HG03135 (cell line): ENCODE data around the gene PRM3.

Source experiments
- ATAC-seq: cut with Tn5 transposase; IDR thresholded peaks from one replicate; pipeline ENCODE4 v1.9.1; 2021; ENCODE audit warnings: mild to moderate bottlenecking, moderate library complexity; ENCODE audit not compliant: unreplicated experiment

Gene PRM3

DNA sequence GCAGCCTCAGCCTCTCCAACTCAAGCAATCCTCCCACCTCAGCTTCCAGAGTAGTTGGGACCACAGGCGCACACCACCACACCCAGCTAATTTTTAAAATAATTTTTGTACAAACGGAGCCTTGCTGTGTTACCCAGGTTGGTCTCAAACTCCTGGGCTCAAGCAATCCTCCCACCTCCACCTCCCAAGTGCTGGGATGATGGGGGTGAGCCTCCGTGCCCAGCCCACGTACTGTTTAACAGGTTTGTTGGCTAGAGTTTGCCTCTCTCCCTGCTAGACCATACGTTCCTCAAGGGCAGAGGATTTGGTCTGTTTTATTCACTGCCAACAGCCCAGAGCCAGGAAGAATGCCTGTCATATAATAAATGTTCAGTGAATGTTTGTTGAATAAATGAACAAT is 44.0 kb downstream of the PRM3 start:
- ATAC-seq: no peak

DNA sequence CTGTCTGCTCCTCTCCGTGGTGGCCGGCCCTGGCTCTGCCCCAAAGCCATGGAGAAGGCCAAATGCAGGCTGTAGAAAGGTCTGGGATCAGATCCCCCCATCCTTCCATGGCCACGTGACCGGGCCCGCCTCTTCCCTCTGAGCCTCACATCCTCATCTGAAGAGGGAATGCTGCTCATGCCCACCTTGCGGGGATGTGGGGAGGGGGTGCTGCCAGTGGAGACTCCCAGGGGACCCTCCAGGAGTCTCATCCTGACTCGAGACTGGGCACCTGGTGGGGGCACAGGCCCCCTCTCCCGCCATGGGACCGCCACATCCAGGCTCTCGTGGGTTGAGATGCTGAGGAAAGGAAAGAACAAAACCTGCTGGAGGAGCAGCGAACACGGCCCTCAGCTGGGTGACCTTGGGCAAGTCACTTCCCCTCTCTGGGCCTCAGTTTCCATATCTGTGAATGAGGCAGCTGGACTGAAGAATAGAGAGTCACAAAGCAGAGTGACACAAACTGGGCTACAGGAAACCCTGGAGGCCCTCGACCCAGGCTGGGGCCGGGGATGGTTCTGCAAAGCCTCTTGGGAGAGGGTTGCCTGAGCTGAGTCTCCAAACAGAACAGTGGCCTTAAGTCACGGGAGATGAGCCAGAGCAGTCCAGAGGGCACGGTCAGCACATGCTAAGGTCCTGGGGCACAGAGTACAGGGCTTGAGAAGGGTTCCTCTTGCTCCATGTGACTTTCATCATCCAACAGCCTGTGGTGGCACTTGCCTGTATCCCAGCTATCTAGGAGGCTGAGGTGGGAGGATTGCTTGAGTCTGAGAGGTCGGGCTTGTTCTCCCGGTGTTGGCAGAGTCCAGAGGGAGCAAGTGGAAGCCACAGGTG is 47.5 kb downstream of the PRM3 start:
- no peak for ATAC-seq

DNA sequence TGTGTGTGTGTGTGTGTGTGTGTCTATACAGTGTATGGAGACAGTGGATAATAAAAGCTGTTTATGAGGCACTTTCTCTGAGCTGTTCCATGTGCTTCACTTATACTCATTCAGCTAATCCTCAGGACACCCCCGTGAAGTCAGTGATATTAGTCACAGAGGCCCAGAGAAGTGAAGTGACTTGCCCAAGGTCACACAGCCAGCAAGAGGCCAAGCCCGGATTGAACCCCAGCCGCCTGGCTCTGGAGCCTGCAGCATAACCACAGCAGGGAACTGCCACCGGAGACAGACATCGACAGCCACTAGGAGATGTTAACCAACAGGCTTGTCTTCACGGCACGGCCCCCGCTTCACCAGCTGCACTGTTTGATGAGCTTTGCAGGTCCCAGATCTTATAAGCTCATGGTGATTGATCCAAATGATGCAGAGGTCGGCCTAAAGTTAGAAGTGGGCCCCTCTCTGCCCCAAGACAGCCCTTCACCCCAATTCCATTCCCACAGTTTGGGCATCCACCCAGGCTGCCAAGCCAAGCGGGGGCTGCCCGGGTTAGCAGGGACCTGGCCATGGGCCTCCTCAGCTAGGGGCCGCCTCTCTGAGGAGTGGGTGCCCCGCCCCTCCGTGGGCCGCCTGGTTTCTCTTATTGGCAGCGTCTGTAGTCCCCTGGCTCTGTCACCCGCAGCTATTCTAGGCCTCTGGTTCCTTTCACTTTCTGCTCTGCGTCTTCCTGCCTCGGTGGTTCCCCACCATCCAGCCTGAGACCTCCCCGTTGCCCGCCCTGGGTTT is 48.3 kb downstream of the PRM3 start:
- ATAC-seq: peak; percentile 82

DNA sequence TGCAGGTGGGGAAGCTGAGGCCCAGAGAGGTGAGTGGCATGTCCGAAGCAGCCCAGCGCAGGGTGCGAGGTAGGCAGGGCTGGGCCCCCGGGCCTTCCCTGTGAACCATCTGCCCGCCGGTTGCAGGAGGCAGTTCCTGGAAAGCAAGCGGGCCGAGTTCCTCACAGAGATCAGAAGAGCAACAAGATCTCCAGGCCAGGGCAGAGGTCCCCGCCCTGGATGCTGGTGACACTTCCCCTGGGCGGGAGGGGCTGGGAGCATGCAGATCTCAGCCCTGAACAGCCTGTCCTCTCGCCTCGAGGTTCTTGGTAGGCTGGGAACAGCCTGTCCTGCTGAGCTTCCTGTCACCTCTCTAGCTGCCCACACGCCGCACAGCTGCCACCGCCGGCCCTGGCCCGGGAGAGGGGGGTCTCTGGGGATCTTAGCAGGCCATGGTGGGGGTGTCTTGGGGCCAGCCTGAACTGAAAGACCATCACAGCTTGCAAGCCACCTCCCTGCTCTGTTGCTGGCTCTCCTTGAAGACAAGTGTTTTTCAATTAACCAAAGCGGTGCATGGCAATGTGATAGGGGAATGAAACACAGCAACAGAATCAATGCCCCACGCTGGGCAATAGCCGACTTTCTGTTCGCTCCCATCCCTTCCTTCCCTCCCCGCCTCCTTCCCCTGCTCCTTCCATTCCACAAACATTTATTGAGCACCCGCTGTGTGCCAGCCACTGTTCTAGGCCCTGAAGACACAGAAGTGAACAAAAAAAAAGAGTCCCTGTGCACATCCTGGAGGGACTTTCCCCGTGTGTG is 49.1 kb downstream of the PRM3 start:
- no peak for ATAC-seq
